Adrenal gland (tissue), 12 donors: Measurements from ENCODE around the gene ZNF148. TPM values are rescaled to one million over a fixed set of nuclear protein-coding genes. Genes with fewer than 3 reads are reported as not detected.

ENCODE experiments used
- DNase-seq, 7 donors: peaks; one replicate each; pipeline ENCODE4 v3.0.0-alpha.2; 2019 to 2020
- H3K27ac ChIP-seq, 5 donors: fragments of 200-600 bp; sonication (generic) in 4 of 5; 1 replicate in 3 of 5; 2 replicates in 2 of 5; pipeline versions ENCODE4 v1.5.1 to v1.8.0; 2016 to 2020; ENCODE audit warnings: mild to moderate bottlenecking in 1 of 5
- H3K27me3 ChIP-seq: fragments of 200-600 bp; 2 replicates; pipeline ENCODE4 v1.8.0; 2021
- H3K36me3 ChIP-seq, 2 donors: fragments of 200-600 bp; replicated peaks in 1 of 2; 1 replicate in 1 of 2; 2 replicates in 1 of 2; pipeline versions ENCODE4 v1.5.1 to v1.8.0; 2018 to 2022
- H3K4me1 ChIP-seq, 2 donors: fragments of 200-600 bp; replicated peaks in 1 of 2; 1 replicate in 1 of 2; 2 replicates in 1 of 2; pipeline versions ENCODE4 v1.5.1 to v1.8.0; 2018 to 2021
- H3K4me3 ChIP-seq, 4 donors: fragments of 200-600 bp; sonication (generic) in 3 of 4; one replicate each; pipeline ENCODE4 v1.5.1; 2016 to 2018
- H3K9me3 ChIP-seq, 3 donors: fragments of 200-600 bp; sonication (generic) in 1 of 3; replicated peaks in 1 of 3; 1 replicate in 2 of 3; 2 replicates in 1 of 3; pipeline versions ENCODE4 v1.5.1 to v1.8.0; 2016 to 2021
- POLR2A ChIP-seq, 2 donors: fragments of 450-650 bp; IDR thresholded peaks; one replicate each; pipeline ENCODE4 v1.6.1; 2017; ENCODE audit warnings: antibody characterized with exemption in 2 of 2, mild to moderate bottlenecking in 2 of 2, moderate library complexity in 1 of 2
- WGBS, 4 donors: extraction: QIAGEN DNeasy Blood & Tissue Kit in 2 of 4; methylation state at CpG; one replicate each; pipeline versions ENCODE4 v1.1.5 to v1.1.7; 2013 to 2017; 5-methylcytosine and 5-hydroxymethylcytosine counted together
- intact Hi-C, 2 donors: fragments of 100-400 bp; cut with DNase I; formaldehyde crosslinking; loops; one replicate each; pipeline versions ENCODE4 v1.14.1 to v1.15.0; 2022 to 2023
- polyA plus RNA-seq, 3 donors: library from polyadenylated mRNA; stranded (reverse); fragments of 200-250 nt in 2 of 3; fragments of 350-450 nt in 1 of 3; fragmentation: Illumina TruSeq in 1 of 3; extraction: RNeasy Lipid Tissue Mini Kit (QIAGEN cat#74804) in 1 of 3; gene quantifications; one replicate each; pipeline ENCODE4 v1.2.3, GENCODE V29; 2013 to 2014
- total RNA-seq, 9 donors: library from RNA; depleted of rRNA in 4 of 9; stranded (reverse); fragments of >200 nt in 4 of 9; fragments of 120-200 nt in 1 of 9; fragmentation: NEBNext Ultra II Directional in 1 of 9; extraction: Animal tissue kit (Norgen Biotek cat#: 25700) in 1 of 9; gene quantifications; one replicate each; pipeline versions ENCODE4 v1.1.0 to v1.2.4, GENCODE V29; 2013 to 2023
- TF ChIP-seq, protein P1 (sequence below), 6 experiments: fragments of 450-650 bp in 4 of 6; fragments of 200-600 bp in 2 of 6; sonication (generic) in 1 of 6; IDR thresholded peaks; 1 replicate in 5 of 6; 2 replicates in 1 of 6; pipeline versions ENCODE4 v1.5.1 to v1.8.0; 2016 to 2021; ENCODE audit warnings: antibody characterized with exemption in 6 of 6, mild to moderate bottlenecking in 2 of 6, moderate library complexity in 1 of 6
- donor health status: healthy with polysubstance abuse.
- donor health status: Bipolar disorder and iron deficiency.
- donor health status: DM: yes; HTN: yes; CAD: no.
- donor health status: DM: no; HTN: no; CAD: no.
- donor health status: DM: no; HTN: no; CAD: no.
- donor health status: DM: yes; HTN: yes; CAD: no.

Gene ZNF148
- total and polyA plus RNA-seq, 12 donors: 3.0 to 58.2 (median 30.9) TPM

DNA sequence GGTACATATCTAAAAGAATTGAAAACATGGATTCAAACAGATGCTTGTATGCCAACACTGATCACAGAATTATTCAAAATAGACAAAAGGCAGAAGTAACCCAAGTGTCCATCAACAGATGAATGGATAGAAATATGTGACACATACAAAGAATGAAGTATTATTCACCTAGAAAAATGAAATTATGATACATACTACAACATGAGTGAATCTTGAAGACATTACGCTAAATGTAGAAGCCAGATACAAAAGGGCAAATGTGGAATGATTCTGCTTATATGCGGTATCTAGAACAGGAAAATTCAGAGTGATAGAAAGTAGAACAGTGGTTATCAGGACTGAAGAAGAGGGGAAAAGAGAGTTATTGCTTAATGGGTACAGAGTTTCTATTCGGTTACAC, 136.4 kb downstream of the ZNF148 start:
- H3K4me3 ChIP-seq: no peak overlapping the region

DNA sequence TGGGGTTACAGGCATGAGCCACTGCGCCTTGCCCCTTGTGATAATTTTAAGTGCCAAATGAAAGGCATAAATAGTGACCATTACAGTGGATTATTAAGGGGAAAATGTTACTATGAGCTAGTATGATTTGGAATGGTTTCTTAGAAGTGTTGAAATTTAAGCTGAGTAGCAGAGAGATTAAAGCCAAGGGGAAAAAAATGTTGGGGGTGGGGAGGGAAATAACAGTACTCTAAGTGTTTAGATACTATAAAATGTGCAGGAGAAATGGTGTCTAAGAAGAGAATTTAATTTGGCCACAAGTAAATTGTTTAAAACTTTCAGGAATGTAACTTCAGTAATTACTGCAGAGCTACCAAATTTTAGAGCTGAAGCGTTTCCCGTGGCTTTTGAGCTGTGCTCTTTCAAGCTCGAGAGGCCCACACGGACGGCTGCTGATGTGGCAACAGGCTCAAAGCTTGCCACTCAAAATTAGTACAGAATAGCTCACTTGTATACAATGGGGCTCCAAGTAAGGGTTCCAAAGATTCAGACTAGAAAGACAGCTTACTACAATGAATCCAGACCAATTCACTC, 138.7 kb downstream of the ZNF148 start:
- Histone ChIP-seq H3K27ac (no peak overlapping the region), H3K4me1 (no peaks in the 10 kb centered on the region), H3K27me3 (no peaks in the 10 kb centered on the region), H3K36me3 (no peaks in the 10 kb centered on the region), H3K4me3 (no peak overlapping the region), H3K9me3 (no peaks in the 10 kb centered on the region)
- DNase-seq: no peak
- intact Hi-C loops: no loop called here
- WGBS, 4 donors: 87 to 94% (median 92%) methylated on average over 6 of the region's 6 CpGs
- TF ChIP-seq POLR2A (IDR thresholded peaks at IDR 0.05): no peak
- TF ChIP-seq, protein P1, sequence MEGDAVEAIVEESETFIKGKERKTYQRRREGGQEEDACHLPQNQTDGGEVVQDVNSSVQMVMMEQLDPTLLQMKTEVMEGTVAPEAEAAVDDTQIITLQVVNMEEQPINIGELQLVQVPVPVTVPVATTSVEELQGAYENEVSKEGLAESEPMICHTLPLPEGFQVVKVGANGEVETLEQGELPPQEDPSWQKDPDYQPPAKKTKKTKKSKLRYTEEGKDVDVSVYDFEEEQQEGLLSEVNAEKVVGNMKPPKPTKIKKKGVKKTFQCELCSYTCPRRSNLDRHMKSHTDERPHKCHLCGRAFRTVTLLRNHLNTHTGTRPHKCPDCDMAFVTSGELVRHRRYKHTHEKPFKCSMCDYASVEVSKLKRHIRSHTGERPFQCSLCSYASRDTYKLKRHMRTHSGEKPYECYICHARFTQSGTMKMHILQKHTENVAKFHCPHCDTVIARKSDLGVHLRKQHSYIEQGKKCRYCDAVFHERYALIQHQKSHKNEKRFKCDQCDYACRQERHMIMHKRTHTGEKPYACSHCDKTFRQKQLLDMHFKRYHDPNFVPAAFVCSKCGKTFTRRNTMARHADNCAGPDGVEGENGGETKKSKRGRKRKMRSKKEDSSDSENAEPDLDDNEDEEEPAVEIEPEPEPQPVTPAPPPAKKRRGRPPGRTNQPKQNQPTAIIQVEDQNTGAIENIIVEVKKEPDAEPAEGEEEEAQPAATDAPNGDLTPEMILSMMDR (IDR thresholded peaks at IDR 0.05): no peak

More for the DNA sequence above, 136.4 kb downstream of the ZNF148 start:
- WGBS, 4 donors: 91 to 97% (median 94%) methylated on average over 3 of the region's 3 CpGs
- TF ChIP-seq POLR2A (IDR thresholded peaks at IDR 0.05): no peak
- TF ChIP-seq, protein P1 (IDR thresholded peaks at IDR 0.05): no peak
- DNase-seq: no peak
- no peaks in the 10 kb centered on the region for H3K27me3 ChIP-seq
- H3K27ac ChIP-seq: no peak overlapping the region
- intact Hi-C loops: no loop called here
- H3K4me1 ChIP-seq: no peaks in the 10 kb centered on the region
- H3K9me3 ChIP-seq: no peaks in the 10 kb centered on the region
- H3K36me3 ChIP-seq: no peaks in the 10 kb centered on the region

DNA sequence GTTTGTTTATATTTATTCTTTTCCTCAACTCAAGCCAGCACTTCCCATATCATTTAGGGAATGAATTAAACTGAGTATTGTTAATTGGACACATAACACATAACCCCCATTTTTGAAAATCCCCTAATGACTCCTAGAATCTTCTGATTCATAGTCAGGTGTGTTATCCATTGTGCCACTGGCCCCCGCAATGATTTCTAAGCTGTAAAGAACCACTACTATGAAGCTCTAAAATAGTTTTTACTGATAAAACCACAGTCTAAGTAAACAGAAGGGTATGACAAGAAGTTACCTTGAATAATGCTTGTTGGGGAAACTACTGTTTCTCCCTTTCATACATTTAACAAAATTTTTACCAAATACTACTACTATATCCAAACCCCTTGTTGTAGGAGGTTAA, 140.3 kb downstream of the ZNF148 start:
- no peak overlapping the region for H3K4me3 ChIP-seq
- no peaks in the 10 kb centered on the region for H3K36me3 ChIP-seq
- H3K27me3 ChIP-seq: no peaks in the 10 kb centered on the region
- TF ChIP-seq, protein P1 (IDR thresholded peaks at IDR 0.05): no peak
- no peak for TF ChIP-seq POLR2A (IDR thresholded peaks at IDR 0.05)
- 91 to 100% (median 95%) methylated on average over 1 of the region's 1 CpG for WGBS, 4 donors
- intact Hi-C loops: no loop called here
- H3K9me3 ChIP-seq: no peaks in the 10 kb centered on the region
- H3K27ac ChIP-seq: no peak overlapping the region
- H3K4me1 ChIP-seq: no peaks in the 10 kb centered on the region
- no peak for DNase-seq

DNA sequence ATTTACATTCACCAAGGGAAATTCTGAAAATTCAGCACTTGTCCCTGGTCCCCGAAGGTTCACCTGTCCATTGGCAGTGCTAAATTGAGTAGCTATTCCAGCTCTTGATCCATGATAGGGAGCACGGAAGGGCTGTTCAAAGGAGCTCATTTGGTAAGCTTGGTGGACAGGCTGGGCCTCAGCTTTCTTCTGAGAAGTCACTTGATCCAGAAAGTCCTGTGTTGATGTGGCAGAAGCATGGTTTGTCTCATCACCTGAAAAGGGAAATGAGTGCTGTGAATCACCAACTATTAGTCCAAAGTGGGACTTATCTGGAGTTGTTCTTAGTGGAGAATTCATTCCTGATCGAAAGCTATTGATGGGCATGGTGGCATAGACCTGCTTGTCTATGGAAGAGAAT, 142.7 kb downstream of the ZNF148 start:
- Histone ChIP-seq H3K9me3 (no peaks in the 10 kb centered on the region), H3K4me1 (no peaks in the 10 kb centered on the region), H3K27ac (no peak overlapping the region), H3K36me3 (no peaks in the 10 kb centered on the region), H3K4me3 (no peak overlapping the region), H3K27me3 (no peaks in the 10 kb centered on the region)
- intact Hi-C loops: no loop called here
- DNase-seq: no peak
- no peak for TF ChIP-seq POLR2A (IDR thresholded peaks at IDR 0.05)
- TF ChIP-seq, protein P1 (IDR thresholded peaks at IDR 0.05): no peak
- 89 to 99% (median 97%) methylated on average over 3 of the region's 3 CpGs for WGBS, 4 donors
